Stimulated activated CD8-positive, alpha-beta memory T cell treated with anti-CD3 and anti-CD28 coated beads, Interleukin-15, amount 100 ng/mL, for 1 hour (primary cell): Measurements from ENCODE around the gene PDZD11.
"Not testable (repeated sequence)": the region's sequence is repeated elsewhere in the genome, so short reads cannot be mapped to it uniquely, and the experiment has no call there.

Source experiments
- DNase-seq: peaks from one replicate; pipeline ENCODE4 v3.0.0-alpha.2; 2020; ENCODE audit warnings: low read depth

The PDZD11 gene

DNA sequence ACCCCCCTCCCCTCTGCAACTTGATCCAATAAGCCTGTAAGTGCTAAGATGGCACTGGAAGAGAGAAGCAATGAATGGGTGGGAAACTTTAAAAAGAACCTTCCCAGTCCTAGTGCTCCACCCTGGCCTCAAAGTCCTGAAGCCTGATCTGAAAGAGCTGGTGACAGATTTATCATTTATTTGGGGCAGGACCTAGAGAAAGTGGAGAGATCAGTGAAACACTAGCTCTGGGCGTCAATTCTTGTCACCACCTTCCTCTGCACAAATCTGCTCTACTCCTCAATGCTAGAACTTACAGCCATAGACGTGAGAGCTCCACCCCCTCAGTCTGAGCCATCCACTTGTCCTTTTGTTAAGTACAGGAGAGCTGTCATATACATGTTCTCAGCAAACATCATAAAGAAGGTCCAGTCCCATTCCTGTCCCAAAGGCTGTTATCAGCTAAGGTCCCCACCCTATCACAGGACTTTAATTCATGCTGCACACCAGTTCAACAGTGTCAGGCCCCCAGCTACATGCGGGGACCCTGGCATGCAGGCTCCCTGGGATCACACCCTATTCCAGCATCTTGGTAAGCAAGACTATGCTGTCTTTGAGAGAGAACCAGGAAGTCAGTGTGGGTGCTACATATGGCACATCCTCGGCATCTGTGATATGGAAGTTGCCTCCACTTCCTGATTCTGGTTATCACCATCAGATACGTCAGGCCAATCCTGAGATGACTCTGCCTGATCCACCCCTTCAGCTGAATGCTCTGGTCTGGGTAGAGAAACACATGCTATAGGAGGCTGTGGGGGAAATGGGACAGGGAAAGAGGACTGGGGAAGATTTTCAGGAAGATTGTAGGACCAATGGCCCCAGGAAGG lies 32.1 kb downstream of the PDZD11 start:
- DNase-seq = no peak

DNA sequence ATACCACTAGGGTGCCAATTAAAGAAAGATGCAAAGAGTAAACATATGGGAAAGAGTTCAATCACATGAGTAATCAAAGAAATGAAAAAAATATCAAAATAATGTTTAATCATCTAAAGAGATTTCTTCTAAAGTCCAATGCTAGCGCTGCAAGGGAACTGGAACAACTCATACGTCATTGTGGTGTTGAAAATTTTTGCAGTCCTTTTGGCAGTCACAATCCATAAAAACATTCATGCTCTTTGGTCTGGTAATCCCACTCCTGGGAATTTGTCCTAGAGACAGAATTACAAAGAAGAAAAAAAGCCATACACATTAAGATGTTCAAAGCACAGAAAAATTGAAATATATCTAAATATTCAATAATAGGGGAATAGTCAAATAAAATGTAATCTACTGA lies 34.3 kb downstream of the PDZD11 start:
- no peak for DNase-seq

DNA sequence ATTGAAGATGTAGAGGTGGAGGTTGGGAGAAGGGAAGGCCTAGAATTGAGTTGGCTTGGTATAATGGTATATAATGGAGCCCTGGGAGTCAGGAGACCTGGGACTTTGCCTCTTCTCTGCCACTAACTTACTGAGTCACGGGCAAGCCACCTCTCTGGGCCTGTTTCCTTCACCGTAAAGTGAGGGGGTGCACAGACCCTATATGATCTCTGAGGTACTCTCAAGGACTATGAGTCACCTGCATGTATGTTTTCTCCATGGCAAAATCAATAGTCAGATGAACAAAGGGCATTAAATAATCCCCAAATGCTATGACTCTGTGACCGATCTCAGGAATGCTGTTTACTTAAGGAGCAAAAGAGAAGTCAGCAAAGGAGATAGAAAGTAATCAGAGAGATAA lies 34.8 kb downstream of the PDZD11 start:
- no peak for DNase-seq

DNA sequence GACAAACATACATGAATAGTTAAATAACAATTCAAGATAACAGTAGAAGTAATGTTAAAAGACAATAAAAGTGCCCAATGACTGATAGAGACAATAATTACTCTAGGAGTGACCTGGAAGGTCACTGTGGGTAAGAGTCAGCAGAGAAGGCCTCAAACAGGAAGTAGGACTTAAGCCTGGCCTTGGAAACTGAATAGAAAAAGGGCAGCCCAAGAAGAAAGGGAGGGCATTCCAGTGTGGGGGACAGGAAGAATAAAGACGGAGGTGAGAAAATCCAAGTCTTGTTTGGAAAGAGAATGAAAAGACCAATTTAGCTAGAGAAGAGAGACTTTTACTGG lies 35.7 kb downstream of the PDZD11 start:
- no peak for DNase-seq

DNA sequence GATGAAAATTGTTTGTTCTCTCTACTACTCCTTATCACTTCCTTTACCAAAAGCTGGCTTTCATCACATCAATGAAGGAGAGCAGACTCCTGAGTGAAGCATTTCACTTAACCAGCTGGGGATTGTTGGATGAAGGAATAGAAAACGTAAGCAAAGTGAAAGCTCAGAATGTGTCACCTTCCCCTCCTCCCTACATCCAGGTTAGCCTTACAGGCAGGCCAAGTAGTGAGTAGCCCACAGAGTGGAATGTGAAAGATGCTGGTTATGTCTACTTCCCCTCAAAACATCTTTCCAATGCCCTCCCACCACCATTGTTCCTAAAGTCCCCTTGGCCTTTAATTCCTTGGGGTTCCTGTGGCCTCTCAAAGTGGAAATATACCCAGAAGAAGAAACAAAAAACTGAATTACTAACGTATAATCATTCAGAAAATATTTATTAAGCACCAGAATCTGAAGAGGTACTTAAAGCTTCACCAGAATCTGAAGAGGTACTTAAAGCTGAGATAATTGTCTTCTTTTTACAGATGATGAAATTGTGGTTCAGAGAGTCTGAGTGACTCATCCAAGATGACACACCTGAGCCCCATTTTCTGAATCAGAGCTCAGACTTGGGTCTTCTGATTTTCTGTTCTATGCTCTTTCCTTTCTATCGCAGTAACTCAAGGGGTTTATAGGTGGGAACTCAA lies 36.2 kb downstream of the PDZD11 start:
- DNase-seq = no peak

DNA sequence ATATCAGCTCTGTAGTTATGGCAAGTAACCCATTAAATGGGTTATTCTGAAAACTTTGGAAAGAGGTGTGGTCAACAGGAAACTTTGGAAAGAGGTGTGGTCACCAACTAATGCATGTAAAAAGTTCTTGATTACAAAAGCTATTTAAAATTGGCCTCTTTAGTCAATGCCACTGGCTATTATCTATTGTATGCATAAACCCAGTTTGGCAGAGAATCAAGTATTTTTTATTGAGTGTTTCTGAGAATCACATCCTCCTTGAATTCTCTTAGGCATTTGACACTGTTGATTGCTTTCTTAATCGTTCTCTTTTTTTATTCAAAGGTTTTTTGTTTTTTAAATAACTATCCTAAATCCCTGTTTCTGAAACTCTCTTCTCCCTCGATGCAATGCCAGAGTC lies 37.2 kb downstream of the PDZD11 start:
- no peak for DNase-seq

DNA sequence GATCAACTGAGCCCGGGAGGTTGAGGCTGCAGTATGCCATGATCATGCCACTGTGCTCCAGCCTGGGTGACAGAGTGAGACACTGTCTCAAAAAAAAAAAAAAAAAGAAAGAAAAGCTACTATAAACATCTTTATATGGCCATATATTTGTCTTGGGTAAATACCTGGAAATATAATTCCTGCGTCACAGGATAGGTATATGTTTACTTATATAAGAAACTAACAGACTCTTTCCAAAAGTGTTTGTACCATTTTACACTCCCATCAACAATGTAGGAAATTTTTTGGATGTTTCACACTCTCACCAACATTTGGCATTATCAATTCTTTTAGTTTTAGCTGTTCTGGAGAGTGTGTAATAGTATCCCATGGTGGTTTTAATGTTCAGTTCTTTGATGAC lies 42.5 kb downstream of the PDZD11 start:
- DNase-seq = no peak

DNA sequence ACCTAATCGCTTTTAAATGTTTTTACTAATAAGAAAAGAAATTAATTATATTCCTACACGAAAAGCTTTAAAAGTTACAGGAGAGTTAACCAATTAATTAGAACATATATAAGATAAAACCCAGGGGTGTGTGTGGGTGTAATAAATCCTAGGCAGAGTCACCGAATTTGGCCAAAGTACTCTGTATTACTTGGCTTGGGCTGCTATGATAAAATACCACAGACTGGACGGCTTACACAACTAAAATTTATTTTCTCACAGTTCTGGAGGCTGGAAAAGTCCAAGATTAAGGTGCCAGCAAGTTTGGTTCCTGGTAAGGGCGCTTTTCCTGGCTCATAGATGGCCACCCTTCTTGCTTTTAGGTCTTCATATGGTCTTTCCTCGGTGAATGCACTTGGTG lies 44.8 kb downstream of the PDZD11 start:
- no peak for DNase-seq

DNA sequence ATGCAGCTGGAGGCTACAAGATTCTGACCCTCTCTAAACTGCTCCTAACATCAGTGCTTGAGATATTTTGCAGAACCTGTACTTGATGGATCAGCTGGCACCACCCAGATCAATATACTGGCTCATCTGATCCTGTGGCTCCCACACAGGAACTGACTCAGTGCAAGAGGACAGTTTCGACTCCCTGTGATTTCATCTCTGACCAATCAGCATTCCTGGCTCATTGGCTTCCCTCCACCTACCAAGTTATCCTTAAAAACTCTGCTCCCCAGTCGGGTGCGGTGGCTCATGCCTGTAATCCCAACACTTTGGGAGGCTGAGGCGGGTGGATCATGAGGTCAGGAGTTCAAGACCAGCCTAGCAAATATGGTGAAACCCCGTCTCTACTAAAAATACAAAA lies 46.1 kb downstream of the PDZD11 start:
- DNase-seq = not testable (repeated sequence)

DNA sequence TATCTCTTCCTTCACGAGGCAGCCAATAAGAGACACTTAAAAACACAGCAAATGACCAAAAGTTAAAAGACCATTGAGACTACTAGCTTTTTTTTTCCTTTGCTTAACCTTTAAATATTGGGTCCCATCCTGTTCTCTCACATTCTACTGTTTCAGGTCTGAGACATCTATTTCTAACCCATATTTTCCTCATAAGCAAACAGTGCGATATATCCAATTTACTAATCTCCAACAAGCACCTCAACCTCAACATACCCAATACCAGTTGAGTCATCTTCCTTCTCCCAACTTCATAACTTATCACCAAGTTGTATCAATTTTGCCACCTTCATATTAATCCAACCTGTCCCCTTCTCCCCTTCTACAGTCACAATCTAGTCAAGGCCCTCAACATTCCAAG lies 48.2 kb downstream of the PDZD11 start:
- no peak for DNase-seq

DNA sequence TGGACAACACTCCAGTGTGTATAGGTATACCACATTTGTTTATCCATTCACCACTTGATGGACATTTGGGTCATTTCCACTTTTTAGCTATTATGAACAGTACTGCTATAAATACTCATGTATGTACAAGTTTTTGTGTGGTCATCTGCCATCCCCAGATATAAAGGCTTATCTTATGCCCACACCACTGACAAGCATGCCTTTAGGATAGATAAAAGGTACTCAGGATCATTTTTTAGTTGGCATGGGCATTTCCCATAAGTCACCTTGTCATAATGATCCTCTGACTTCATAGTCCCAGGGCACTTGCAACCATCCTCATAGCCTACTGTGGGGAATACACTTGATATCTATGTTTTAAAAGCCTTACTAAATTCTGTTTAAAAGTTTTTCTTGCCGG lies 49.0 kb downstream of the PDZD11 start:
- no peak for DNase-seq
